C4-2B (cell line): ENCODE data around the gene CSTA.

Experiments
- ZFX ChIP-seq: fragments of 450-650 bp; IDR thresholded peaks from 2 replicates; pipeline ENCODE4 v1.6.1; 2017
- TF ChIP-seq, protein P1 (sequence below): fragments of 450-650 bp; conservative IDR thresholded peaks from 2 replicates; pipeline ENCODE4 v1.5.1; 2017; ENCODE audit warnings: mild to moderate bottlenecking

DNA sequence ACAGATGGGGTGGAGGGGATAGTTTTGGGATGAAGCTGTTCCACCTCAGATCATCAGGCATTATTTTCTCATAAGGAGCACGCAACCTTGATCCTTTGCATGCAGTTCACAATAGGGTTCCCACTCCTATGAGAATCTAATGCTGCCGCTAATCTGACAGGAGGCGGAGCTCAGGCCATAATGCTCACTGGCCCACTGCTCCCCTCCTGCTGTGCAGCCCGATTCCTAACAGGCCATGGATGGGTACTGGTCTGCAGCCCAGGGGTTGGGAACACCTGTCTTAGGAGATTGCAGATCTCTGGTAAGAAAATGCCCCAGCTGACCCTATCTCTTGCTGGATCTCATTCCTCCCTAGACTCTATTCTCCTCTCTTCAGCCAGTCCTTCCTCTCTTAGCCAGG lies 6.8 kb downstream of the CSTA start:
- TF ChIP-seq ZFX: no peak
- TF ChIP-seq, protein P1, sequence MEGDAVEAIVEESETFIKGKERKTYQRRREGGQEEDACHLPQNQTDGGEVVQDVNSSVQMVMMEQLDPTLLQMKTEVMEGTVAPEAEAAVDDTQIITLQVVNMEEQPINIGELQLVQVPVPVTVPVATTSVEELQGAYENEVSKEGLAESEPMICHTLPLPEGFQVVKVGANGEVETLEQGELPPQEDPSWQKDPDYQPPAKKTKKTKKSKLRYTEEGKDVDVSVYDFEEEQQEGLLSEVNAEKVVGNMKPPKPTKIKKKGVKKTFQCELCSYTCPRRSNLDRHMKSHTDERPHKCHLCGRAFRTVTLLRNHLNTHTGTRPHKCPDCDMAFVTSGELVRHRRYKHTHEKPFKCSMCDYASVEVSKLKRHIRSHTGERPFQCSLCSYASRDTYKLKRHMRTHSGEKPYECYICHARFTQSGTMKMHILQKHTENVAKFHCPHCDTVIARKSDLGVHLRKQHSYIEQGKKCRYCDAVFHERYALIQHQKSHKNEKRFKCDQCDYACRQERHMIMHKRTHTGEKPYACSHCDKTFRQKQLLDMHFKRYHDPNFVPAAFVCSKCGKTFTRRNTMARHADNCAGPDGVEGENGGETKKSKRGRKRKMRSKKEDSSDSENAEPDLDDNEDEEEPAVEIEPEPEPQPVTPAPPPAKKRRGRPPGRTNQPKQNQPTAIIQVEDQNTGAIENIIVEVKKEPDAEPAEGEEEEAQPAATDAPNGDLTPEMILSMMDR: no peak
